ENCODE results near the gene AP3S2. TPM values are rescaled to one million over a fixed set of nuclear protein-coding genes. Genes with fewer than 3 reads are reported as not detected.

The AP3S2 gene
- total and polyA plus RNA-seq, 2 of the 13 experiments (the other 11 are each of a cell fraction or from before 2014, with no cell fraction given) = 17.6 to 44.4 TPM

- TF ChIP-seq DZIP1 (CRISPR knock-in tag; IDR thresholded peaks at IDR 0.05) (no peak), U2AF2 (IDR thresholded peaks at IDR 0.05; ENCODE audit: low read depth, low read length) (peak; percentile 78; the same call in 1 of the 2 replicates), IKZF5 (CRISPR knock-in tag; IDR thresholded peaks at IDR 0.05) (peak; percentile 98), SIN3A (IDR thresholded peaks at IDR 0.05; ENCODE audit: borderline replicate concordance, low read depth, low read length) (peak; percentile 93), ZNF710 (CRISPR knock-in tag; IDR thresholded peaks at IDR 0.05; ENCODE audit: borderline replicate concordance) (peak; percentile 74; the same call in 1 of the 2 replicates), ZIK1 (CRISPR knock-in tag; IDR thresholded peaks at IDR 0.05; ENCODE audit: borderline replicate concordance, low read depth) (peak; percentile 59; the same call in 1 of the 2 replicates), XRCC5 (optimal IDR thresholded peaks at IDR 0.05; ENCODE audit: low read length) (peak; percentile 99), ZBTB20 (CRISPR knock-in tag; IDR thresholded peaks at IDR 0.05; ENCODE audit: borderline replicate concordance, low read depth) (peak; percentile 92; the same call in 1 of the 2 replicates)
- TF ChIP-seq, protein P1, sequence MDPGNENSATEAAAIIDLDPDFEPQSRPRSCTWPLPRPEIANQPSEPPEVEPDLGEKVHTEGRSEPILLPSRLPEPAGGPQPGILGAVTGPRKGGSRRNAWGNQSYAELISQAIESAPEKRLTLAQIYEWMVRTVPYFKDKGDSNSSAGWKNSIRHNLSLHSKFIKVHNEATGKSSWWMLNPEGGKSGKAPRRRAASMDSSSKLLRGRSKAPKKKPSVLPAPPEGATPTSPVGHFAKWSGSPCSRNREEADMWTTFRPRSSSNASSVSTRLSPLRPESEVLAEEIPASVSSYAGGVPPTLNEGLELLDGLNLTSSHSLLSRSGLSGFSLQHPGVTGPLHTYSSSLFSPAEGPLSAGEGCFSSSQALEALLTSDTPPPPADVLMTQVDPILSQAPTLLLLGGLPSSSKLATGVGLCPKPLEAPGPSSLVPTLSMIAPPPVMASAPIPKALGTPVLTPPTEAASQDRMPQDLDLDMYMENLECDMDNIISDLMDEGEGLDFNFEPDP (CRISPR knock-in tag; conservative IDR thresholded peaks at IDR 0.05) = 0 out of 2 replicates have a peak, but pooled peaks have one; percentile 73
- TF ChIP-seq, protein P2, sequence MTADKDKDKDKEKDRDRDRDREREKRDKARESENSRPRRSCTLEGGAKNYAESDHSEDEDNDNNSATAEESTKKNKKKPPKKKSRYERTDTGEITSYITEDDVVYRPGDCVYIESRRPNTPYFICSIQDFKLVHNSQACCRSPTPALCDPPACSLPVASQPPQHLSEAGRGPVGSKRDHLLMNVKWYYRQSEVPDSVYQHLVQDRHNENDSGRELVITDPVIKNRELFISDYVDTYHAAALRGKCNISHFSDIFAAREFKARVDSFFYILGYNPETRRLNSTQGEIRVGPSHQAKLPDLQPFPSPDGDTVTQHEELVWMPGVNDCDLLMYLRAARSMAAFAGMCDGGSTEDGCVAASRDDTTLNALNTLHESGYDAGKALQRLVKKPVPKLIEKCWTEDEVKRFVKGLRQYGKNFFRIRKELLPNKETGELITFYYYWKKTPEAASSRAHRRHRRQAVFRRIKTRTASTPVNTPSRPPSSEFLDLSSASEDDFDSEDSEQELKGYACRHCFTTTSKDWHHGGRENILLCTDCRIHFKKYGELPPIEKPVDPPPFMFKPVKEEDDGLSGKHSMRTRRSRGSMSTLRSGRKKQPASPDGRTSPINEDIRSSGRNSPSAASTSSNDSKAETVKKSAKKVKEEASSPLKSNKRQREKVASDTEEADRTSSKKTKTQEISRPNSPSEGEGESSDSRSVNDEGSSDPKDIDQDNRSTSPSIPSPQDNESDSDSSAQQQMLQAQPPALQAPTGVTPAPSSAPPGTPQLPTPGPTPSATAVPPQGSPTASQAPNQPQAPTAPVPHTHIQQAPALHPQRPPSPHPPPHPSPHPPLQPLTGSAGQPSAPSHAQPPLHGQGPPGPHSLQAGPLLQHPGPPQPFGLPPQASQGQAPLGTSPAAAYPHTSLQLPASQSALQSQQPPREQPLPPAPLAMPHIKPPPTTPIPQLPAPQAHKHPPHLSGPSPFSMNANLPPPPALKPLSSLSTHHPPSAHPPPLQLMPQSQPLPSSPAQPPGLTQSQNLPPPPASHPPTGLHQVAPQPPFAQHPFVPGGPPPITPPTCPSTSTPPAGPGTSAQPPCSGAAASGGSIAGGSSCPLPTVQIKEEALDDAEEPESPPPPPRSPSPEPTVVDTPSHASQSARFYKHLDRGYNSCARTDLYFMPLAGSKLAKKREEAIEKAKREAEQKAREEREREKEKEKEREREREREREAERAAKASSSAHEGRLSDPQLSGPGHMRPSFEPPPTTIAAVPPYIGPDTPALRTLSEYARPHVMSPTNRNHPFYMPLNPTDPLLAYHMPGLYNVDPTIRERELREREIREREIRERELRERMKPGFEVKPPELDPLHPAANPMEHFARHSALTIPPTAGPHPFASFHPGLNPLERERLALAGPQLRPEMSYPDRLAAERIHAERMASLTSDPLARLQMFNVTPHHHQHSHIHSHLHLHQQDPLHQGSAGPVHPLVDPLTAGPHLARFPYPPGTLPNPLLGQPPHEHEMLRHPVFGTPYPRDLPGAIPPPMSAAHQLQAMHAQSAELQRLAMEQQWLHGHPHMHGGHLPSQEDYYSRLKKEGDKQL (CRISPR knock-in tag; IDR thresholded peaks at IDR 0.05; ENCODE audit: low read depth) = peak; percentile 74
- TF ChIP-seq, protein P3, sequence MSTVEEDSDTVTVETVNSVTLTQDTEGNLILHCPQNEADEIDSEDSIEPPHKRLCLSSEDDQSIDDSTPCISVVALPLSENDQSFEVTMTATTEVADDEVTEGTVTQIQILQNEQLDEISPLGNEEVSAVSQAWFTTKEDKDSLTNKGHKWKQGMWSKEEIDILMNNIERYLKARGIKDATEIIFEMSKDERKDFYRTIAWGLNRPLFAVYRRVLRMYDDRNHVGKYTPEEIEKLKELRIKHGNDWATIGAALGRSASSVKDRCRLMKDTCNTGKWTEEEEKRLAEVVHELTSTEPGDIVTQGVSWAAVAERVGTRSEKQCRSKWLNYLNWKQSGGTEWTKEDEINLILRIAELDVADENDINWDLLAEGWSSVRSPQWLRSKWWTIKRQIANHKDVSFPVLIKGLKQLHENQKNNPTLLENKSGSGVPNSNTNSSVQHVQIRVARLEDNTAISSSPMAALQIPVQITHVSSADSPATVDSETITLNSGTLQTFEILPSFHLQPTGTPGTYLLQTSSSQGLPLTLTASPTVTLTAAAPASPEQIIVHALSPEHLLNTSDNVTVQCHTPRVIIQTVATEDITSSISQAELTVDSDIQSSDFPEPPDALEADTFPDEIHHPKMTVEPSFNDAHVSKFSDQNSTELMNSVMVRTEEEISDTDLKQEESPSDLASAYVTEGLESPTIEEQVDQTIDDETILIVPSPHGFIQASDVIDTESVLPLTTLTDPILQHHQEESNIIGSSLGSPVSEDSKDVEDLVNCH (CRISPR knock-in tag; IDR thresholded peaks at IDR 0.05) = no peak
Observed at GRCh38 chr15:89893696-89894447, at the start of gene AP3S2 (continued).

Data from HepG2 (cell line).